ENCODE results near the gene GSN. TPM values are rescaled to one million over a fixed set of nuclear protein-coding genes. Genes with fewer than 3 reads are reported as not detected.
"Not testable (repeated sequence)": the region's sequence is repeated elsewhere in the genome, so short reads cannot be mapped to it uniquely, and the experiment has no call there.

Gene GSN
- total and polyA plus RNA-seq, 2 of the 8 experiments (the other 6 are each of a cell fraction or from before 2014, with no cell fraction given) = 52.3 to 94.5 TPM

DNA sequence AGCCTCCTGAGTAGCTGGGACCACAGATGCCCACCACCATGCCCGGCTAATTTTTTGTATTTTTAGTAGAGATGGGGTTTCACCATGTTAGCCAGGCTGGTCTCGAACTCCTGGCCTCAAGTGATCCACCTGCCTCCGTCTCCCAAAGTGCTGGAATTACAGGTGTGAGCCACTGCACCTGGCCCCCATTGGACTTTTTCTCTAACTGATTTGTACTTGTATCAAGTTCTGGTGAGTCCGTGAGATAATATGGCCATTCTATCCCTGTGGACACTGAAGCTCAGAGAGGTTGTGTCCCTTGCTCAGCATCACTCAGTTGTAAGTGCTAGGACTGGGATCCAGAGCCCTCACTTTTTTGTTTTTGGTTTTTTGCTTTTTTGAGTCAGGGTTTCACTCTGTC is 23.6 kb downstream of the GSN start:
- 89% methylated on average over 4 of the region's 4 CpGs; no CpG with 5 or more reads in 1 of the 2 experiments for WGBS, 2 experiments (ENCODE audit: extremely low coverage in 1 of 2, insufficient coverage in 1 of 2, insufficient read length in 1 of 2, insufficient replicate concordance in 2 of 2, low coverage in 1 of 2, low lambda C conversion rate in 2 of 2, missing lambda C conversion rate in 1 of 2)
- H3K79me1 ChIP-seq (ENCODE audit: low read depth, low read length); H4K8ac ChIP-seq (ENCODE audit: extremely low read depth, insufficient read depth, low read length); H3K4me2 ChIP-seq (ENCODE audit: insufficient read depth in 1 of 2, low read depth in 2 of 2, low read length in 2 of 2); H3K14ac ChIP-seq (ENCODE audit: insufficient read length); H3K18ac ChIP-seq (ENCODE audit: extremely low read depth, low read length); H3K79me2 ChIP-seq (ENCODE audit: control insufficient read depth in 1 of 2, insufficient read depth in 2 of 2, low read length in 2 of 2); H3K9me3 ChIP-seq (ENCODE audit: insufficient read depth in 2 of 2, low read depth in 1 of 2, low read length in 1 of 2); H4K5ac ChIP-seq (ENCODE audit: insufficient read length, low read depth, low read length); DNase-seq (ENCODE audit: low read depth in 1 of 2, low spot score in 2 of 2); H2BK120ac ChIP-seq (replicated peaks; ENCODE audit: low read depth, low read length); POLR2A ChIA-PET (ENCODE audit: partially characterized antibody); H3K9ac ChIP-seq (replicated peaks in 1 of 4; ENCODE audit: extremely low read depth in 1 of 4, low read depth in 3 of 4, low read length in 3 of 4); H2BK20ac ChIP-seq (ENCODE audit: low read length); H2BK12ac ChIP-seq (ENCODE audit: low read depth, low read length); H3K4ac ChIP-seq (replicated peaks; ENCODE audit: insufficient read length, low read depth, low read length); H3K27ac ChIP-seq (ENCODE audit: low read depth, low read length); H2BK15ac ChIP-seq (ENCODE audit: low read length); H3K36me3 ChIP-seq (ENCODE audit: control insufficient read depth in 2 of 4, insufficient read depth in 4 of 4, low read length in 3 of 4); H2BK5ac ChIP-seq (ENCODE audit: low read depth, low read length); H2AK5ac ChIP-seq (ENCODE audit: low read depth, low read length); FAIRE-seq; H3K23ac ChIP-seq (ENCODE audit: insufficient read length); H3K23me2 ChIP-seq (ENCODE audit: low read depth, low read length); H2AFZ ChIP-seq (ENCODE audit: low read length); H3K4me3 ChIP-seq (ENCODE audit: extremely low read depth in 1 of 4, insufficient read depth in 2 of 4, low read depth in 3 of 4, low read length in 4 of 4); H4K91ac ChIP-seq (replicated peaks; ENCODE audit: insufficient read length, low read length); H3K56ac ChIP-seq (replicated peaks; ENCODE audit: insufficient read length, low read depth, low read length): not testable (repeated sequence)
- peaks cover 0 to 16% (median 13%) of the 10 kb centered on the region in 4 experiments; a peak in 5 of 7 replicates for H3K27me3 ChIP-seq (replicated peaks in 1 of 4; ENCODE audit: control insufficient read depth in 3 of 4, extremely low read depth in 1 of 4, insufficient read depth in 3 of 4, low read length in 3 of 4)
- CTCF ChIA-PET (ENCODE audit: partially characterized antibody) = interaction anchor here (0.8 to 3.9 kb wide), 3 partner anchors 11 to 79 kb away, joined by 3 to 15 read pairs (median 4); no protein-coding TSS in a partner anchor
- H3K4me1 ChIP-seq (replicated peaks in 1 of 4; ENCODE audit: control insufficient read depth in 3 of 4, insufficient read depth in 4 of 4, low read length in 3 of 4) = peaks cover 20 to 33% (median 25%) of the 10 kb centered on the region in 4 experiments
- peaks cover 5 to 14% of the 10 kb centered on the region in 2 experiments for H4K20me1 ChIP-seq (replicated peaks in 1 of 2; ENCODE audit: control insufficient read depth in 1 of 2, insufficient read depth in 2 of 2, low read length in 2 of 2)

All from H1 (cell line).